ENCODE results near the gene ENKUR. TPM values are rescaled to one million over a fixed set of nuclear protein-coding genes. Genes with fewer than 3 reads are reported as not detected.

The ENKUR gene
- total RNA-seq = not detected

GRCh38 chr10:25015828-25016375 lies at the start of gene ENKUR:
ENKUR (minus strand) TSS chr10:25016158; CDS start chr10:25015936, 222 bp downstream.
- WGBS, 2 donors = 1% methylated on average over 16 of the region's 16 CpGs
- peak; percentile 88 to 96 for DNase-seq (ENCODE audit: low spot score in 2 of 2)
- H3K36me3 ChIP-seq = no peaks in the 10 kb centered on the region
- H3K27me3 ChIP-seq = no peaks in the 10 kb centered on the region
- no peaks in the 10 kb centered on the region for H3K9me3 ChIP-seq
- H3K4me1 ChIP-seq = peaks cover 0 to 16% (median 0%) of the 10 kb centered on the region in 4 donors
- H3K27ac ChIP-seq = peak within 1 kb of the TSS; percentile 83 to 94 (median 91)
- H3K4me3 ChIP-seq = peak within 1 kb of the TSS; percentile 66 to 76 (median 66)
- TF ChIP-seq POLR2A (IDR thresholded peaks at IDR 0.05) (no peak), EP300 (IDR thresholded peaks at IDR 0.05) (no peak)
- TF ChIP-seq, protein P1, sequence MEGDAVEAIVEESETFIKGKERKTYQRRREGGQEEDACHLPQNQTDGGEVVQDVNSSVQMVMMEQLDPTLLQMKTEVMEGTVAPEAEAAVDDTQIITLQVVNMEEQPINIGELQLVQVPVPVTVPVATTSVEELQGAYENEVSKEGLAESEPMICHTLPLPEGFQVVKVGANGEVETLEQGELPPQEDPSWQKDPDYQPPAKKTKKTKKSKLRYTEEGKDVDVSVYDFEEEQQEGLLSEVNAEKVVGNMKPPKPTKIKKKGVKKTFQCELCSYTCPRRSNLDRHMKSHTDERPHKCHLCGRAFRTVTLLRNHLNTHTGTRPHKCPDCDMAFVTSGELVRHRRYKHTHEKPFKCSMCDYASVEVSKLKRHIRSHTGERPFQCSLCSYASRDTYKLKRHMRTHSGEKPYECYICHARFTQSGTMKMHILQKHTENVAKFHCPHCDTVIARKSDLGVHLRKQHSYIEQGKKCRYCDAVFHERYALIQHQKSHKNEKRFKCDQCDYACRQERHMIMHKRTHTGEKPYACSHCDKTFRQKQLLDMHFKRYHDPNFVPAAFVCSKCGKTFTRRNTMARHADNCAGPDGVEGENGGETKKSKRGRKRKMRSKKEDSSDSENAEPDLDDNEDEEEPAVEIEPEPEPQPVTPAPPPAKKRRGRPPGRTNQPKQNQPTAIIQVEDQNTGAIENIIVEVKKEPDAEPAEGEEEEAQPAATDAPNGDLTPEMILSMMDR (IDR thresholded peaks at IDR 0.05) = no peak

DNA sequence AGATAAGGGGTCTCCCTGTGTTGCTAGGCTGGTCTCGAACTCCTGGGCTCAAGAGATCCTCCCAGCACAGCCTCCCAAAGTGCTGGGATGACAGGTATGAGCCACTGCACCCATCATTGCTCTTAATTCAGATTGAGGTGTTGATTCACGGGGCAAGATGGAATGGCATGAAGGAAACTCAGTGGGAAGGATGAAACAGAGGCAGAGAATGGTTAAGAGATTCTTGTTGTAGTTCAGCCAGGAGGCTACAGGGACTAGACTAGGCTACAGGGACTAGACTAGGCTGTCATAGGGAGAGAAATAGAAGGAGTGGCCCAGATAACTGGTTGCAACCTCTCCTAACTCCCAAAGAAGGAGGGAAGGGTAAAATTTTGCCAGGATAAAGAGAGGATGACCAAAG lies 48.4 kb upstream of the ENKUR start:
- TF ChIP-seq POLR2A (IDR thresholded peaks at IDR 0.05) (no peak), EP300 (IDR thresholded peaks at IDR 0.05) (no peak)
- TF ChIP-seq, protein P1 (IDR thresholded peaks at IDR 0.05) = no peak
- no peaks in the 10 kb centered on the region for H3K36me3 ChIP-seq
- no peak overlapping the region for H3K4me3 ChIP-seq
- no peaks in the 10 kb centered on the region for H3K9me3 ChIP-seq
- no peak for DNase-seq (ENCODE audit: low spot score in 2 of 2)
- WGBS, 2 donors = 82 to 89% methylated on average over 2 of the region's 2 CpGs
- no peaks in the 10 kb centered on the region for H3K27me3 ChIP-seq
- H3K27ac ChIP-seq = no peak overlapping the region
- H3K4me1 ChIP-seq = peaks cover 0 to 10% (median 0%) of the 10 kb centered on the region in 4 donors

GRCh38 chr10:25063644-25064043 lies 47.7 kb upstream of the ENKUR start:
- no peak for DNase-seq (ENCODE audit: low spot score in 2 of 2)
- TF ChIP-seq, protein P1 (IDR thresholded peaks at IDR 0.05) = no peak
- TF ChIP-seq EP300 (IDR thresholded peaks at IDR 0.05) (no peak), POLR2A (IDR thresholded peaks at IDR 0.05) (no peak)
- Histone ChIP-seq H3K4me3 (no peak overlapping the region), H3K36me3 (no peaks in the 10 kb centered on the region), H3K27ac (no peak overlapping the region), H3K4me1 (peaks cover 0 to 10% (median 0%) of the 10 kb centered on the region in 4 donors), H3K27me3 (no peaks in the 10 kb centered on the region), H3K9me3 (no peaks in the 10 kb centered on the region)
- WGBS, 2 donors = 88 to 90% methylated on average over 8 of the region's 8 CpGs

GRCh38 chr10:25063157-25063556 lies 47.2 kb upstream of the ENKUR start:
- Histone ChIP-seq H3K27me3 (no peaks in the 10 kb centered on the region), H3K4me3 (no peak overlapping the region), H3K27ac (no peak overlapping the region), H3K36me3 (no peaks in the 10 kb centered on the region), H3K4me1 (peaks cover 0 to 10% (median 0%) of the 10 kb centered on the region in 4 donors), H3K9me3 (no peaks in the 10 kb centered on the region)
- DNase-seq (ENCODE audit: low spot score in 2 of 2) = no peak
- 96 to 100% methylated on average over 1 of the region's 1 CpG for WGBS, 2 donors
- TF ChIP-seq POLR2A (IDR thresholded peaks at IDR 0.05) (no peak), EP300 (IDR thresholded peaks at IDR 0.05) (no peak)
- TF ChIP-seq, protein P1 (IDR thresholded peaks at IDR 0.05) = no peak

GRCh38 chr10:25061711-25062449 lies 45.9 kb upstream of the ENKUR start:
- peak overlapping the region in 2 of 4 donors; percentile 51 to 57 for H3K27ac ChIP-seq

More at GRCh38 chr10:25061711-25062449, 45.9 kb upstream of the ENKUR start:
- no peaks in the 10 kb centered on the region for H3K27me3 ChIP-seq
- no peaks in the 10 kb centered on the region for H3K9me3 ChIP-seq
- no peaks in the 10 kb centered on the region for H3K36me3 ChIP-seq
- WGBS, 2 donors = 66 to 68% methylated on average over 11 of the region's 11 CpGs
- no peak for DNase-seq (ENCODE audit: low spot score in 2 of 2)
- H3K4me3 ChIP-seq = no peak overlapping the region
- TF ChIP-seq POLR2A (IDR thresholded peaks at IDR 0.05) = no peak
- TF ChIP-seq, protein P1 (IDR thresholded peaks at IDR 0.05) = no peak
- no peak for TF ChIP-seq EP300 (IDR thresholded peaks at IDR 0.05)
- H3K4me1 ChIP-seq = peaks cover 0 to 10% (median 0%) of the 10 kb centered on the region in 4 donors

Measured in tibial nerve (tissue), 4 donors.